ENCODE measurements around the gene MRPS18C. TPM values are rescaled to one million over a fixed set of nuclear protein-coding genes. Genes with fewer than 3 reads are reported as not detected.

Gene MRPS18C
- total and polyA plus RNA-seq, 10 of the 15 experiments (the other 5 are each of a cell fraction or from before 2014, with no cell fraction given) = 38.0 to 283 (median 78.8) TPM

DNA sequence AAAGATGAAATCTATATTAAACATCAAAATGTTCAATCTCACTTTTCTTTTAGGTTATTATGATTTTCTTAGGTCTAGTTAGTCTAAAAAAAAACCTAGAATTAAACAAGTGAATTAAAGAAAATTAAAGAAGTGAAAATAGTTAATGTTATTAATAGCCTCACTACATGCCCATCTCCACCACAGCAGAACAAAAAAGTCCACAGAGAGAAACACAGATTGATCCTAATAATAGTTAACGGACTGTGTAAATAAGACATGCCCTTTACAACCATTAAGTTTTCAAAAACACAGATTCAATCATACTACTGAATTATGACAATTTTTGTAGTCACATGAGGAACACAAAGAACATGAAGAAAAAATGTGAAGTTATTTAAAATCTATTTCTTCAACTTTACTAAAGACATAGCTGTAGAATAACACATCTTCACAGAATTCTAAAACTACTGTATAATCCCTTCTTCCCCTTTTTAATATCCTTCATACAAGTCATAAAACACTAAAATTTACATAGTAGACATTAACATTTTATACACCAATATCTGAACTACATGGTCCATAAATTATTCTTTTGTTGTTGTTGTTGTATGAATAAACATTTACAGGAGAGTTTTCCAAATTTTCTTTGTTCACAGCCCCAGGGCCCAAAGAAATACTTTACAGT is 15.6 kb upstream of the MRPS18C start:
- no peak overlapping the region for H3K9ac ChIP-seq (ENCODE audit: control insufficient read depth, insufficient read depth, low read length)
- H3K4me1 ChIP-seq (ENCODE audit: control insufficient read depth, insufficient read depth, low read length) = no peaks in the 10 kb centered on the region
- H3K79me2 ChIP-seq (ENCODE audit: control insufficient read depth, insufficient read depth, low read length) = no peaks in the 10 kb centered on the region
- no peak for DNase-seq (ENCODE audit: low read depth, low spot score)
- ChIA-PET CTCF (no interaction called here), POLR2A (interaction anchor here (0.5 kb wide), 1 partner anchor 1063 kb away, joined by 4 read pairs; no protein-coding TSS in a partner anchor), RAD21 (ENCODE audit: unreplicated experiment) (no interaction called here), SMC1A (ENCODE audit: uncharacterized antibody, unreplicated experiment) (interaction anchor here (1.2 to 1.5 kb wide), 2 partner anchors 10 to 13 kb away, joined by 3 to 5 read pairs; no protein-coding TSS in a partner anchor)
- no peak overlapping the region for H3K27ac ChIP-seq (ENCODE audit: control insufficient read depth, insufficient read depth)
- peak; percentile 53 for ATAC-seq
- 12% methylated on average over 1 of the region's 1 CpG for WGBS (ENCODE audit: insufficient coverage, insufficient replicate concordance, low lambda C conversion rate, missing lambda C conversion rate)
- no peaks in the 10 kb centered on the region for H3K27me3 ChIP-seq (replicated peaks in 1 of 2; ENCODE audit: control insufficient read depth in 2 of 2, insufficient read depth in 2 of 2, low read length in 1 of 2)
- no peak overlapping the region for H3K4me2 ChIP-seq (ENCODE audit: control insufficient read depth, insufficient read depth)
- H3K4me3 ChIP-seq = no peak overlapping the region
- no peak for FAIRE-seq
- in situ Hi-C loops (cut with MboI) = no loop called here
- no peaks in the 10 kb centered on the region for H3K9me3 ChIP-seq (replicated peaks; ENCODE audit: control insufficient read depth, insufficient read depth, low read length)
- peak; percentile 58; the same call in 1 of the 2 replicates for TF ChIP-seq MEF2A (IDR thresholded peaks at IDR 0.05; ENCODE audit: insufficient read depth, low read depth, low read length)
- TF ChIP-seq MTA2 (IDR thresholded peaks at IDR 0.05; ENCODE audit: low read depth) = no peak
- intact Hi-C loops (cut with micrococcal nuclease; ENCODE audit: unreplicated experiment) = loop anchor here (5.0 kb wide), 1 partner anchor 78 kb away; no protein-coding TSS in a partner anchor
- no peak overlapping the region for H2AFZ ChIP-seq (ENCODE audit: control insufficient read depth, low read depth, low read length)
- no TSS peak for BruUV-seq (replicated peaks)
- no peaks in the 10 kb centered on the region for H4K20me1 ChIP-seq (ENCODE audit: control insufficient read depth, insufficient read depth)
- H3K36me3 ChIP-seq (ENCODE audit: control insufficient read depth in 2 of 2, insufficient read depth in 2 of 2, low read length in 1 of 2) = no peaks in the 10 kb centered on the region; a peak in 3 of 4 replicates

DNA sequence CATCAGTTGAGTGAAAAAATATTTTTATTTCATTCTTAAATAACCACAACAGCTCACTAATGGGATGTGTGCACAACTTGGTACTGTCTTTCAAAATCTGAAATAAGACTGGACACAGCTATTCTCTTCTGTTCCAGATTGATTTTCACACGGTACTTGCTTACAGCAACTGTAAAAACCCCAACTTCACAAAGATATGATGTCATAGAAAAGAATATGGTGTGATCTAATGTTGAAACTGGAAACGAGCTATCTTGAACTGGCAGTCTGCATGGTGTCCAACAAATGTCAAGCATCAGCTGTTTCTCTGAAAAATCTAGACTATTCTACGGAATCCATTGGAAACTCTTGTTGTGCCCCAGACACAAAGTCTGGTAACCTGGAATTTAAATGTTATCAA is 15.0 kb upstream of the MRPS18C start:
- H4K20me1 ChIP-seq (ENCODE audit: control insufficient read depth, insufficient read depth) = no peaks in the 10 kb centered on the region
- intact Hi-C loops (cut with micrococcal nuclease; ENCODE audit: unreplicated experiment) = loop anchor here (5.0 kb wide), 1 partner anchor 79 kb away; no protein-coding TSS in a partner anchor
- H3K27me3 ChIP-seq (replicated peaks in 1 of 2; ENCODE audit: control insufficient read depth in 2 of 2, insufficient read depth in 2 of 2, low read length in 1 of 2) = no peaks in the 10 kb centered on the region
- ChIA-PET POLR2A (interaction anchor here (0.5 kb wide), 1 partner anchor 1064 kb away, joined by 4 read pairs; no protein-coding TSS in a partner anchor), SMC1A (ENCODE audit: uncharacterized antibody, unreplicated experiment) (interaction anchor here (0.6 to 1.5 kb wide), 3 partner anchors 11 to 13 kb away, joined by 3 to 5 read pairs (median 3); no protein-coding TSS in a partner anchor), RAD21 (ENCODE audit: unreplicated experiment) (no interaction called here), CTCF (no interaction called here)
- in situ Hi-C loops (cut with MboI) = no loop called here
- no peak overlapping the region for H2AFZ ChIP-seq (ENCODE audit: control insufficient read depth, low read depth, low read length)
- no peaks in the 10 kb centered on the region for H3K4me1 ChIP-seq (ENCODE audit: control insufficient read depth, insufficient read depth, low read length)
- no peak overlapping the region for H3K27ac ChIP-seq (ENCODE audit: control insufficient read depth, insufficient read depth)
- no peaks in the 10 kb centered on the region for H3K79me2 ChIP-seq (ENCODE audit: control insufficient read depth, insufficient read depth, low read length)
- H3K4me2 ChIP-seq (ENCODE audit: control insufficient read depth, insufficient read depth) = no peak overlapping the region
- no peak overlapping the region for H3K9ac ChIP-seq (ENCODE audit: control insufficient read depth, insufficient read depth, low read length)
- 33% methylated on average over 3 of the region's 3 CpGs for WGBS (ENCODE audit: insufficient coverage, insufficient replicate concordance, low lambda C conversion rate, missing lambda C conversion rate)
- ATAC-seq (peak; percentile 77), FAIRE-seq (peak; percentile 56), DNase-seq (ENCODE audit: low read depth, low spot score) (no peak)
- no peak overlapping the region for H3K4me3 ChIP-seq
- H3K36me3 ChIP-seq (ENCODE audit: control insufficient read depth in 2 of 2, insufficient read depth in 2 of 2, low read length in 1 of 2) = no peaks in the 10 kb centered on the region; a peak in 3 of 4 replicates
- H3K9me3 ChIP-seq (replicated peaks; ENCODE audit: control insufficient read depth, insufficient read depth, low read length) = no peaks in the 10 kb centered on the region
- BruUV-seq (replicated peaks) = no TSS peak
- TF ChIP-seq SREBF1 (IDR thresholded peaks at IDR 0.05; ENCODE audit: low read length) (no peak), POLR2AphosphoS5 (IDR thresholded peaks at IDR 0.05; ENCODE audit: low read length) (no peak), DPF2 (IDR thresholded peaks at IDR 0.05) (no peak), RCOR1 (conservative IDR thresholded peaks at IDR 0.05; ENCODE audit: low read depth, low read length) (no peak), RBBP5 (conservative IDR thresholded peaks at IDR 0.05) (no peak), CBFB (IDR thresholded peaks at IDR 0.05; ENCODE audit: low read depth) (no peak), RUNX3 (IDR thresholded peaks at IDR 0.05; ENCODE audit: low read length) (peak; percentile 30; the same call in 1 of the 2 replicates), HDAC2 (IDR thresholded peaks at IDR 0.05) (no peak), PML (IDR thresholded peaks at IDR 0.05; ENCODE audit: low read length) (no peak), ATF7 (IDR thresholded peaks at IDR 0.05; ENCODE audit: low read depth) (peak; percentile 65), SUPT20H (IDR thresholded peaks at IDR 0.05; ENCODE audit: borderline replicate concordance, control insufficient read depth, low read depth, low read length) (no peak), SMC3 (IDR thresholded peaks at IDR 0.05; ENCODE audit: borderline replicate concordance, low read length) (no peak), IKZF2 (IDR thresholded peaks at IDR 0.05) (no peak), CREB1 (IDR thresholded peaks at IDR 0.05; ENCODE audit: low read depth) (peak; percentile 58; the same call in 1 of the 2 replicates)
- TF ChIP-seq, protein P1, sequence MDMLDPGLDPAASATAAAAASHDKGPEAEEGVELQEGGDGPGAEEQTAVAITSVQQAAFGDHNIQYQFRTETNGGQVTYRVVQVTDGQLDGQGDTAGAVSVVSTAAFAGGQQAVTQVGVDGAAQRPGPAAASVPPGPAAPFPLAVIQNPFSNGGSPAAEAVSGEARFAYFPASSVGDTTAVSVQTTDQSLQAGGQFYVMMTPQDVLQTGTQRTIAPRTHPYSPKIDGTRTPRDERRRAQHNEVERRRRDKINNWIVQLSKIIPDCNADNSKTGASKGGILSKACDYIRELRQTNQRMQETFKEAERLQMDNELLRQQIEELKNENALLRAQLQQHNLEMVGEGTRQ (IDR thresholded peaks at IDR 0.05; ENCODE audit: borderline replicate concordance, low read depth, low read length) = no peak
- TF ChIP-seq, protein P2, sequence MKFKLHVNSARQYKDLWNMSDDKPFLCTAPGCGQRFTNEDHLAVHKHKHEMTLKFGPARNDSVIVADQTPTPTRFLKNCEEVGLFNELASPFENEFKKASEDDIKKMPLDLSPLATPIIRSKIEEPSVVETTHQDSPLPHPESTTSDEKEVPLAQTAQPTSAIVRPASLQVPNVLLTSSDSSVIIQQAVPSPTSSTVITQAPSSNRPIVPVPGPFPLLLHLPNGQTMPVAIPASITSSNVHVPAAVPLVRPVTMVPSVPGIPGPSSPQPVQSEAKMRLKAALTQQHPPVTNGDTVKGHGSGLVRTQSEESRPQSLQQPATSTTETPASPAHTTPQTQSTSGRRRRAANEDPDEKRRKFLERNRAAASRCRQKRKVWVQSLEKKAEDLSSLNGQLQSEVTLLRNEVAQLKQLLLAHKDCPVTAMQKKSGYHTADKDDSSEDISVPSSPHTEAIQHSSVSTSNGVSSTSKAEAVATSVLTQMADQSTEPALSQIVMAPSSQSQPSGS (IDR thresholded peaks at IDR 0.05; ENCODE audit: low read length) = peak; percentile 49; the same call in 1 of the 2 replicates

Measured in GM12878 (cell line).